DOHH2 (cell line): Measurements from ENCODE around the gene EFCAB9.

ENCODE experiments used
- H3F3A ChIP-seq: fragments of 200-600 bp; sonication (generic), shearing (Covaris generic); 2 replicates; pipeline ENCODE4 v1.6.0; 2016; ENCODE audit warnings: antibody characterized with exemption, mild to moderate bottlenecking; ENCODE audit not compliant: control insufficient read depth, insufficient read depth
- H3K27ac ChIP-seq: fragments of 200-600 bp; sonication (generic); 2 replicates; pipeline ENCODE4 v1.5.1; 2014; ENCODE audit warnings: low read depth, mild to moderate bottlenecking, low read length, moderate library complexity
- H3K27me3 ChIP-seq: fragments of 200-600 bp; sonication (generic); 2 replicates; pipeline ENCODE4 v1.6.1; 2014; ENCODE audit warnings: mild to moderate bottlenecking, low read length, mixed read lengths; ENCODE audit not compliant: control insufficient read depth
- H3K36me3 ChIP-seq: fragments of 200-600 bp; sonication (generic); 2 replicates; pipeline ENCODE4 v1.6.1; 2014; ENCODE audit warnings: mild to moderate bottlenecking, low read length, moderate library complexity, mixed read lengths; ENCODE audit not compliant: control insufficient read depth
- H3K4me1 ChIP-seq: fragments of 200-600 bp; sonication (generic); 2 replicates; pipeline ENCODE4 v1.6.1; 2014; ENCODE audit warnings: mild to moderate bottlenecking, low read length, mixed read lengths; ENCODE audit not compliant: control insufficient read depth
- H3K4me2 ChIP-seq: fragments of 200-600 bp; sonication (generic); 2 replicates; pipeline ENCODE4 v1.6.0; 2014; ENCODE audit warnings: mild to moderate bottlenecking, low read length, moderate library complexity
- H3K4me3 ChIP-seq: fragments of 200-600 bp; sonication (generic); 2 replicates; pipeline ENCODE4 v1.5.1; 2014; ENCODE audit warnings: mild to moderate bottlenecking, low read length, mixed read lengths
- H3K79me2 ChIP-seq: fragments of 200-600 bp; sonication (generic); 2 replicates; pipeline ENCODE4 v1.6.1; 2014; ENCODE audit warnings: mild to moderate bottlenecking, low read length, mixed read lengths; ENCODE audit not compliant: control insufficient read depth
- H3K9me2 ChIP-seq: fragments of 200-600 bp; sonication (generic); replicated peaks from 2 replicates; pipeline ENCODE4 v1.6.1; 2014; ENCODE audit warnings: mild to moderate bottlenecking, low read length, mixed read lengths; ENCODE audit not compliant: control insufficient read depth
- H3K9me3 ChIP-seq: fragments of 200-600 bp; sonication (generic); 2 replicates; pipeline ENCODE4 v1.6.1; 2014; ENCODE audit warnings: antibody characterized with exemption, low read length, mixed read lengths; ENCODE audit not compliant: control insufficient read depth, insufficient read depth
- H4K20me1 ChIP-seq: fragments of 200-600 bp; sonication (generic); 2 replicates; pipeline ENCODE4 v1.6.0; 2014; ENCODE audit warnings: low read depth, mild to moderate bottlenecking, antibody characterized with exemption, low read length, moderate library complexity; ENCODE audit not compliant: control insufficient read depth, insufficient read depth
- EZH2phosphoT487 ChIP-seq: fragments of 200-600 bp; sonication (generic); IDR thresholded peaks from 2 replicates; pipeline ENCODE4 v1.6.1; 2017; ENCODE audit warnings: borderline replicate concordance, mild to moderate bottlenecking, antibody characterized with exemption, low read length, moderate library complexity, mixed read lengths
- TF ChIP-seq, protein P1 (sequence below): fragments of 200-600 bp; sonication (generic); IDR thresholded peaks from one replicate; pipeline ENCODE4 v1.5.1; 2014; ENCODE audit warnings: antibody characterized with exemption, mild to moderate bottlenecking, low read depth, low read length; ENCODE audit not compliant: poor library complexity, severe bottlenecking

The EFCAB9 gene

DNA sequence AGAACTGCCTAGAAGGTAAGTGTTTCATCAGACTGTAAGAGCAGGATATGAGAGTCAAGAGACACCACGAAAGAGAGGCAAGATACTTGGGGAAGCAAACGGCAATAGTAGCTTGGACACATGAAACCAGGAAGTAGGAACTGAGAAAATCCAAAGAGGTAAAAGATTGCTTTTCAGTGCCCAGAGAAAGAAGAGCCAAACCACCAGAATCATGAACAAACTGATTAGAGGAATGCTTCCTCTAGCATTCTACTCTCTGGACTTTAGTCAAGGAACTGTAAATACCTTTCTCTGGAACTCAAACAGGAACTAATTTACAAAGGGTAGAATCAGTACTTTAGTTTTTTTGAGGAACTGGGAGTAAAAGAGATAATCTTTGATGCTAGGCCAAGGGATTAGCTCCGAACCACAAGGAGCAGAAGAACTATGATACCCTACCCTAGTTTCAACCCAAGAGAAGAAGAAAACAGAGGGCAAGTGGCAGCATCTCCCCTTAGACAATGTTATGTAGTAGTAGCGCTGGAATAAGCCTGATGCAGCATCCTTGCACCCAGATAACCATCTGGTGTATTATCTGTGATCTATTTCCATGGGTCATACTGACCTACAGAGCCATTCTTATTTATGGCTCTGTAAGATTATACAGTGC, 41.3 kb downstream of the EFCAB9 start:
- H3K4me3 ChIP-seq: no peak overlapping the region
- TF ChIP-seq, protein P1, sequence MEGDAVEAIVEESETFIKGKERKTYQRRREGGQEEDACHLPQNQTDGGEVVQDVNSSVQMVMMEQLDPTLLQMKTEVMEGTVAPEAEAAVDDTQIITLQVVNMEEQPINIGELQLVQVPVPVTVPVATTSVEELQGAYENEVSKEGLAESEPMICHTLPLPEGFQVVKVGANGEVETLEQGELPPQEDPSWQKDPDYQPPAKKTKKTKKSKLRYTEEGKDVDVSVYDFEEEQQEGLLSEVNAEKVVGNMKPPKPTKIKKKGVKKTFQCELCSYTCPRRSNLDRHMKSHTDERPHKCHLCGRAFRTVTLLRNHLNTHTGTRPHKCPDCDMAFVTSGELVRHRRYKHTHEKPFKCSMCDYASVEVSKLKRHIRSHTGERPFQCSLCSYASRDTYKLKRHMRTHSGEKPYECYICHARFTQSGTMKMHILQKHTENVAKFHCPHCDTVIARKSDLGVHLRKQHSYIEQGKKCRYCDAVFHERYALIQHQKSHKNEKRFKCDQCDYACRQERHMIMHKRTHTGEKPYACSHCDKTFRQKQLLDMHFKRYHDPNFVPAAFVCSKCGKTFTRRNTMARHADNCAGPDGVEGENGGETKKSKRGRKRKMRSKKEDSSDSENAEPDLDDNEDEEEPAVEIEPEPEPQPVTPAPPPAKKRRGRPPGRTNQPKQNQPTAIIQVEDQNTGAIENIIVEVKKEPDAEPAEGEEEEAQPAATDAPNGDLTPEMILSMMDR: no peak
- TF ChIP-seq EZH2phosphoT487: no peak
- H3K9me3 ChIP-seq: no peaks in the 10 kb centered on the region
- H4K20me1 ChIP-seq: 0 out of 2 replicates have a peak, but pooled peaks cover 3% of the 10 kb centered on the region
- peaks cover 26% of the 10 kb centered on the region for H3K36me3 ChIP-seq
- peaks cover 33% of the 10 kb centered on the region for H3K4me1 ChIP-seq
- no peaks in the 10 kb centered on the region for H3F3A ChIP-seq
- no peaks in the 10 kb centered on the region for H3K9me2 ChIP-seq
- no peaks in the 10 kb centered on the region for H3K27me3 ChIP-seq
- H3K4me2 ChIP-seq: peak overlapping the region; percentile 33
- H3K27ac ChIP-seq: peak overlapping the region; percentile 2
- H3K79me2 ChIP-seq: peaks cover 39% of the 10 kb centered on the region

DNA sequence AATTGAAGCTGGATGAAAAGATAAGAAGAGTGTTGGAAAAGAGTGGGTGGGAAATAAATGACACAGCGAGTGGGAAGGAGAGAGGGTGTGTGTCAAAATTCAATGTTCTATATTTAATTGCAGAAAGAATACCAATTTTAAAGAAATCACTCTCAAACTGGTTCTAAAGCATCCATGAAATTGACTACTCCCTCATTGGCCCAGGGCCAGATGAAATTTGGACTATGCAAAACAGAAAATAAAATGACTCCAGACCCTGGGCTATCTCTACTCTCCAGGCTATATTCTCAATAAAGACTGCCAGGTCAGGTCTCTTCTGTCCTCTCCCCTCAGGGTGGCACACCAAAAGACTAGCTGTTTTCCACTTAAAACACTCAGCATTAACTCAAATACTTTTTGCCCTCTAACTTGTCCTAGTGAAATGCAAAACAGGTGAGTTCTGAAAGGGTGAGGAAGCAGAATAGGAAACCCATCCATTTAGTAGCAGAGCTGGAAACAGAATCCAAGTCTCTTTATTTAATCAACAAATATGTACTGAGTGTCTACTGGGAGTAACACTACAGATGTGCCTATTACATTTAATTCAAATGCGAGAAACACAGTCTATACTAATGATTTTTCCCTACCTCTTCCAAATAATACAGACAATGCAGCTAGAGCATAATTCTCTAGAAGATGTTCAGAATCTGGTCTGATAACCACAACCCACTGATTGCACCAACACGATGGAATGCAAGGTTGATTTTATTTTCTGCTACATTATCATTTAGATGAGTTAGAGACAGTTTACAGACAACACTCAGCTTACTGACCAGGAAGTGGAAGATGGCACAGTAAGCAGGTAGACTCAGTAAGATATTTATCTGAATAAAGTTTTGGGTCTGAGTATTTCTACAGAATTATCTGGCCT, 42.1 kb downstream of the EFCAB9 start:
- peaks cover 39% of the 10 kb centered on the region for H3K79me2 ChIP-seq
- no peaks in the 10 kb centered on the region for H3K9me3 ChIP-seq
- TF ChIP-seq, protein P1: no peak
- no peak for TF ChIP-seq EZH2phosphoT487
- peaks cover 33% of the 10 kb centered on the region for H3K4me1 ChIP-seq
- no peak overlapping the region for H3K4me3 ChIP-seq
- H3K27me3 ChIP-seq: no peaks in the 10 kb centered on the region
- peak overlapping the region; percentile 33 for H3K4me2 ChIP-seq
- H3K9me2 ChIP-seq: no peaks in the 10 kb centered on the region
- 0 out of 2 replicates have a peak, but pooled peaks cover 3% of the 10 kb centered on the region for H4K20me1 ChIP-seq
- H3K27ac ChIP-seq: 0 out of 2 replicates have a peak overlapping the region, but pooled peaks have one; percentile 2
- H3K36me3 ChIP-seq: peaks cover 20% of the 10 kb centered on the region
- H3F3A ChIP-seq: no peaks in the 10 kb centered on the region

DNA sequence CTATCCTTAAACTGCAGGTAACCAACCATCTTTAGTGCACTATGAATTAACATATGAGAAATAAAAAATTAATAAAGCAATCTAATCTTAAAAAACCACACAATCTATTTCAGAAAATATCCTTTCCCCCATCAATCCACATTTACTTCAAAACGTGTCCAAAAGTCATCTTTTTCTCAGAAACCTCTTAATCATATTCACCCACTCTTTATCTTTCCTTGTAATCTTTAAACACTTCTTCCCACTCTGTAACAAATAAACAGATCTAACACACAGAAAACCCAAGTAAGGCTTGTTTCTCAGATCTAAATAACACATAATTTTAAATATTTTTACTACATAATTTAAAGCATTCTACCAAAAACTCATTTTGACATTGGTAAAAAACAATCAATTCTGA, 44.4 kb downstream of the EFCAB9 start:
- Histone ChIP-seq H3K4me3 (no peak overlapping the region), H3K27me3 (no peaks in the 10 kb centered on the region), H3F3A (no peaks in the 10 kb centered on the region), H3K4me2 (no peak overlapping the region), H3K4me1 (peaks cover 33% of the 10 kb centered on the region), H3K9me3 (no peaks in the 10 kb centered on the region), H3K79me2 (peaks cover 49% of the 10 kb centered on the region), H3K36me3 (peaks cover 10% of the 10 kb centered on the region), H3K27ac (no peak overlapping the region), H4K20me1 (0 out of 2 replicates have a peak, but pooled peaks cover 3% of the 10 kb centered on the region), H3K9me2 (no peaks in the 10 kb centered on the region)
- no peak for TF ChIP-seq EZH2phosphoT487
- TF ChIP-seq, protein P1: no peak
